Measurements from ENCODE around the gene FOXP4. TPM values are rescaled to one million over a fixed set of nuclear protein-coding genes. Genes with fewer than 3 reads are reported as not detected.

Gene FOXP4
- total RNA-seq, 1 donor from 2014 or later, result 9.7 TPM

DNA sequence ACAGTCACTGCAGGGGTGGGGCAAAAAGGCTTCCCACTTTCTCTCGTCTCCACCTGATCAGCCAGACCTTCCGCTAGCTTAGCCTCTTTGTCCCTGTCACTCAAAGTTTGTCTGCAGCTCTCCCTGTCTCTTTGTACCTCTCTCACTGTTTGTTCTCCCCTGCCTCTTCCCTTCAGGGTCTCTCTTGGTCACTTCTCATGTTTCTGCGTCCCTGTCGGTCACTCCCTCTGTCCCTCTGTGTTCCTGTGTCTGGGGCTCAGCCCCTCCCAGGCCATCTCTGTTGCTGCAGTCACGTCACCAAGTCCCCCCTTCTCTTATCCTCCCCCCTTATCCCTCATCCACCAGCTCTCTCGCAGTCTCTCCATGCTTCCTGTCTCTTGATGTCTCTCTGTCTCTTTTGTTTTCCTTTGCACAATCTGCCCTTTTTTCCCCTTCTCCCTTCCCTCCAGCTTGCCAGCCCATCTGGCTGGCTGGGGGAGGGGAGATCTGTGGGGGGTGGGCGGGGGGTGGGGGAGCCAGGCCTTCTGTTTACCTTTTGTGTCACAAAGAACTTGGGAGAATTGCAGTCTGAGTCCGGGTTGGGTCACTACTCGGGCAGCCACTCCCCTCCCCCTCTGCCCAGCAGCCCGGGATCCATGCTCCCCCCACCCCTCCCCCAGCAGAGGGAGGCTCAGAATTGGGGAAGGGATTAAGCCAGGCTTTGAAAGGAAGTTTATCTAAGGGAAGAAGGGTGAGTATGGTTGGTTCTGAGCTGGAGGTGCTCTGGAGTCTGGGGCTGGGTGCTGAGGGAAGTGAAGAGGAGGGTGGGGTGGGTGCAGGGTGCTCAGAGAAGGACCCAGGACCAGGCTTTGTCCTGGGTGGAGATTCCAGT lies 32.3 kb downstream of the FOXP4 start:
- Mint-ChIP-seq H3K4me1 (ENCODE audit: low read depth) (no peaks in the 10 kb centered on the region), H3K27me3 (ENCODE audit: low read depth) (no peaks in the 10 kb centered on the region), H3K27ac (no peak overlapping the region), H3K36me3 (ENCODE audit: low read depth) (no peaks in the 10 kb centered on the region), H3K4me3 (ENCODE audit: low read depth) (no peak overlapping the region), H3K9me3 (no peaks in the 10 kb centered on the region)
- no peak for DNase-seq (ENCODE audit: low spot score)
- intact Hi-C loops (cut with micrococcal nuclease), result no loop called here

DNA sequence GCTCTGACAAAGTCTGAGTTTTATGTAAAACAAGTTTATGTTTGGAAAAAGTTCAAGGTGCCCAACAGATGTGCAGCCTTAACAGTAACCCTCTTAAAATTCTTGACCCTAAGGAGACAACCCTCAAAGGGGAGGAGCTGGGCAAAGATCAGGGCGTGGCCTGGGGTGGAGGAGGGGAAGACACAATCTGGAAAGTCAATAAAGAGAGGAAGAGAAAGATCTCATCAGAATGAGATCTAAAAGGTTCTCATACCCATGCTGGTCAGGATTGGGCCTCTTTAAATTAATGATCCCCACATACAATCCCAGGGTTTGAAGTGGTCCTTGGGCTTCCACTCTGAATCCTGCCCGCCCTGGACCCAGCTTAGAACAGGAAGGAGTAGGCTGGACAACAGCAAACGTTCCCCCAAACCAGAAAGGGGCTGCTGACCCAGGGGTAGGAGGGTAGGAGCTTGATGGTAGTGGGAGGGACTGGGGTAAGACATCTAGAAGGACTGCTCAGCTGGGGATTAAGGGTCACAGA lies 33.0 kb downstream of the FOXP4 start:
- no peaks in the 10 kb centered on the region for H3K4me1 Mint-ChIP-seq (ENCODE audit: low read depth)
- H3K27ac Mint-ChIP-seq, result no peak overlapping the region
- intact Hi-C loops (cut with micrococcal nuclease), result no loop called here
- DNase-seq (ENCODE audit: low spot score), result no peak
- H3K9me3 Mint-ChIP-seq, result no peaks in the 10 kb centered on the region
- H3K36me3 Mint-ChIP-seq (ENCODE audit: low read depth), result no peaks in the 10 kb centered on the region
- H3K4me3 Mint-ChIP-seq (ENCODE audit: low read depth), result no peak overlapping the region
- H3K27me3 Mint-ChIP-seq (ENCODE audit: low read depth), result no peaks in the 10 kb centered on the region

DNA sequence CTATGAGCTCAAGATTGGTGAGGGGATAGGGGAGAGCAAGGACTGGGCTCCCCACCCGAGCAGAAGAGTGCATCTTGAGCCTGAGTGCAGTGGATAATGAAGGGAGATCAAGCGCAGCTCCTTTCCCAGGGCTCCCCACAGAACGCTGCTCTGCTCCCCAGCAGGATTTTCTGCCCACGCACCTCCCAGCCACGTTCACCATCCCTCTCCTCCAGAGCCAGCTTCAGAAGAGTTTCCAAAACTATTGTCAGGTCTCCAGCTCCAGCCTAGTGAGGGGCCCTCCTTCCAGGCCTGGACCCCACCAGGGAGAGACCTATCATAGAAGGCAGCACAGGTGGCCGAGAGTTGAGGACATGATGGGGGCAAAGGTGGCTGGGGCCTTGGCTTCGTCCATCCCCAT lies 34.5 kb downstream of the FOXP4 start:
- no peak for DNase-seq (ENCODE audit: low spot score)
- no peaks in the 10 kb centered on the region for H3K27me3 Mint-ChIP-seq (ENCODE audit: low read depth)
- no peaks in the 10 kb centered on the region for H3K36me3 Mint-ChIP-seq (ENCODE audit: low read depth)
- intact Hi-C loops (cut with micrococcal nuclease), result no loop called here
- H3K4me3 Mint-ChIP-seq (ENCODE audit: low read depth), result no peak overlapping the region
- H3K4me1 Mint-ChIP-seq (ENCODE audit: low read depth), result no peaks in the 10 kb centered on the region
- H3K9me3 Mint-ChIP-seq, result no peaks in the 10 kb centered on the region
- H3K27ac Mint-ChIP-seq, result no peak overlapping the region

DNA sequence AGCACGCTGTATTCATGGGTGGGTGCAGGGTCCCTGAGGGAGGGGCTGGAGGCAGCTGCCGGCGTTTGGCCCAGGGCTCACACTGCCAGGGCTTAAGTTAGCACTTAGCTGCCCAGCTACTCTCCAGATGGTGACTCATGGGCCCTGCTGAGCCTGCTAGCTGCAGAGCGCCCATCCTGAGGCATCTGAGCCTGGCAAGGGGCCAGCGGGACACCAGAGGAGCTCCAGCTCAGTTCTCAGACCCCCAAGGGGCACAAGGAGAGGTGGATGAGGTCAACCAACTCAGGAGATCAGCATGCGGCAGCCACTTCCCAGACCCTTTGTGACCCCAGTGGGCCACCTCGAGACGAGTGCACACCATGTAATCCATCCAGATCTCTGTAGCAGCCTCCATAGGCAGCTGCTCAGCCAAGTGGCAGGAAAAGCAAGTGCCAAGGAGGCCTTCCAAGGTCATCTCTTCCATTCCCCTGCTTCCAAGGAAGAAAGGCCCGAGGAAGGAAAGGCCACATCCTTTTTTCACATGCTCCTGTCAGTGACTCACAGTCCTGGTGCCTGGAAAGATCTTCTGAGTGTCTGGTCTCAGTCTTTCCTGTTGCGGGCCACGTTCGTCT lies 35.3 kb downstream of the FOXP4 start:
- Mint-ChIP-seq H3K4me3 (ENCODE audit: low read depth) (no peak overlapping the region), H3K36me3 (ENCODE audit: low read depth) (no peaks in the 10 kb centered on the region), H3K9me3 (no peaks in the 10 kb centered on the region), H3K4me1 (ENCODE audit: low read depth) (no peaks in the 10 kb centered on the region), H3K27ac (no peak overlapping the region), H3K27me3 (ENCODE audit: low read depth) (no peaks in the 10 kb centered on the region)
- no peak for DNase-seq (ENCODE audit: low spot score)
- intact Hi-C loops (cut with micrococcal nuclease), result no loop called here

DNA sequence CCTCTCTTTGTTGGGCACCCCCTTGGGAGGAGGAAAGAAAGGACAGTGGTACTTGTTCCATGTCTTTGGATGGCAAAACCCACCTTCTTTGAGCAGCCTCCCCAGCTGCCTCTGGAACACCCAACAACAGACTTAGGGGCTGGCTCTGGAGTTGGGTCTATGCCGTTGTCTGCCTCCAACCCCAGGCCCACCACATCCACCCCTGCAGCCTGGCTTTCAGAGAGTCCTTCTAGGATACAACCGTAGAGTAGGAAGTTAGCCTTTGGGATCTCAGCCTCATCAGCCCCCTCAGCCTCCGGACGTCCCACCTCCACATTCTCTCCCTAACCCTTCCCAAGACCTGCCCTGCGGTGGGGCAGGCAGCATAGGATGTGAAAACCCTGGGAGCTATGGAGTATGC lies 36.4 kb downstream of the FOXP4 start:
- no peaks in the 10 kb centered on the region for H3K36me3 Mint-ChIP-seq (ENCODE audit: low read depth)
- H3K9me3 Mint-ChIP-seq, result no peaks in the 10 kb centered on the region
- H3K27ac Mint-ChIP-seq, result no peak overlapping the region
- DNase-seq (ENCODE audit: low spot score), result no peak
- intact Hi-C loops (cut with micrococcal nuclease), result no loop called here
- H3K4me1 Mint-ChIP-seq (ENCODE audit: low read depth), result no peaks in the 10 kb centered on the region
- no peak overlapping the region for H3K4me3 Mint-ChIP-seq (ENCODE audit: low read depth)
- no peaks in the 10 kb centered on the region for H3K27me3 Mint-ChIP-seq (ENCODE audit: low read depth)

DNA sequence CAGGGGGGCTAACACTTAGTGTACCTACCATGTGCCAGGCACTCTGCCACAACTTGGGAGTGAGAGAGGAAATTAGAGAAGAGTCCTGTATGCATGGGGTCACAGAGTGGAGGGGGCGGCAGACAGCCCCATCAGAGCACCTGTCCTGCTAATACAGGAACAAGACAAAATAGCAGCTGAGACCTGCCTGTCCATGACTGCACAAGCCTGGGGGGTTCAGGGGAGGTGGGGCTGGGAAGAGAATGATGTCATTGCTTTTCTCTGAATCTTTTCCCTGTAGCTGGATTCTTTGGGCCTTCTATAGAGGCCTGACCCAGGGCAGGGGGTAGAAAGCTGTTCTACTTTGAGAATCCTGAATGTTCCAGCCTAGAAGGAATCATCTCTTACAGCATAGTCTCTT lies 37.4 kb downstream of the FOXP4 start:
- DNase-seq (ENCODE audit: low spot score), result no peak
- H3K4me3 Mint-ChIP-seq (ENCODE audit: low read depth), result no peak overlapping the region
- H3K9me3 Mint-ChIP-seq, result no peaks in the 10 kb centered on the region
- no peak overlapping the region for H3K27ac Mint-ChIP-seq
- no peaks in the 10 kb centered on the region for H3K36me3 Mint-ChIP-seq (ENCODE audit: low read depth)
- no peaks in the 10 kb centered on the region for H3K27me3 Mint-ChIP-seq (ENCODE audit: low read depth)
- intact Hi-C loops (cut with micrococcal nuclease), result no loop called here
- no peaks in the 10 kb centered on the region for H3K4me1 Mint-ChIP-seq (ENCODE audit: low read depth)

DNA sequence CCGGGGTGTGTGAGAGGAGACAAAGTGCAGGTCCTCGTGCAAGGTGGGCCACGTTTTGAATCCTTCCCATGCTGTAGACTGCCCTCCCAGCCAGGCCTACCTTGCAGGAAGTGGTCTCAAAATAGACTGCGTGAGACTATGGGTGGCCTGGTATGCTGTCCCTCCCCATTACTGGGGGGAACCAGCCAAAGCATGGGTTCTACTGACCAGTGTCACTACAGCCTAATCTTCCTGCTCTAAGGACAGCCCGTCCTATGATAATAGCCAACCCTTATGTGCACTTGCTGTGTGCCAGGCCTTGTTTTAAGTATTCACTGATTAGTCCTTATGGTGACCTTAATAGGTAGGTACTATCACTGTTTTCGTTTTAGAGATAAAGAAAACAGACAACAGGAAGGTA lies 38.0 kb downstream of the FOXP4 start:
- Mint-ChIP-seq H3K4me1 (ENCODE audit: low read depth) (no peaks in the 10 kb centered on the region), H3K9me3 (no peaks in the 10 kb centered on the region), H3K27me3 (ENCODE audit: low read depth) (no peaks in the 10 kb centered on the region), H3K36me3 (ENCODE audit: low read depth) (no peaks in the 10 kb centered on the region), H3K27ac (no peak overlapping the region), H3K4me3 (ENCODE audit: low read depth) (no peak overlapping the region)
- DNase-seq (ENCODE audit: low spot score), result no peak
- intact Hi-C loops (cut with micrococcal nuclease), result no loop called here

DNA sequence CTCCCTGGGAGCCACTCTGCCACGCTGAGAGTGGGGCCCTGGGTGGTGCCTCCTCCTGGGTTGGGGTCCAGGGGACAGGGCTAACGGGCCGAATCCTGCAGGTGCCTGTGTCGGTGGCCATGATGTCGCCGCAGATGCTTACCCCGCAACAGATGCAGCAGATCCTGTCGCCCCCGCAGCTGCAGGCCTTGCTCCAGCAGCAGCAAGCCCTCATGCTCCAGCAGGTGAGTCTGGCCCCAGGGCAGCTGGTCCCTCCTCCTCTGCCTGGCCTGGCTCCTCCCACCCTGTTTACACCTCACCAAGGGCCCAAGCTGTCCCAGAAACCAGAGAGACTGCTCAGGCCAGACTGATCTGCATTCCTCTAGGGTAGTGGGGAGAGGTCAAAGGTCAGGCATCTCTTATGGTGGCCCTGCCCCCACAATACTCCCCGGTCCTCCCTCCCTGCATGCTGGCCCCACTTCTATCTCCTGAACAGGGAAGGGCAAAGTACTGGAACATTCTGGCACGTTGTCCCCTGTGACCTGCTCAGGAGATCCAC lies 38.6 kb downstream of the FOXP4 start:
- DNase-seq (ENCODE audit: low spot score), result no peak
- H3K4me3 Mint-ChIP-seq (ENCODE audit: low read depth), result no peak overlapping the region

DNA sequence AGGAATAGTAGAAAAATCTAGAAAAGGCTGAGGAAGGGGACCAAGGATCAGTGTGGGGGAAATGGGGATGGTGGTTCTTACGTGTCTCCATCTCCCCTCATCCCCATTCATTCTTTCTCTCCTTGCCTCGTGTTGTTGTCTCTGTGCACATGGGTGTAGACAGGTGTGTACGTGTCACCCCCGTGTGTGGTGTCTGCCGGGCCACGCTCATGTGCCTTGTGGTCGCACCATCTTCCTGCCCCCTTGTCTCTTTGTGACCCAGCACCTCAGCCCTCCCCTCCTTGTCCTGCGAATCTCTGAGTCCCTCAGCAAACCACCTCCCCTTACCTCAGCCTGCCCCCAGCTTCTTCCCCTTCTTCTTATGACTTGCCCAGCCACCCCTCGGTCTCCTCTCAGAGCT lies 39.4 kb downstream of the FOXP4 start:
- DNase-seq (ENCODE audit: low spot score), result no peak
- H3K36me3 Mint-ChIP-seq (ENCODE audit: low read depth), result no peaks in the 10 kb centered on the region
- no peak overlapping the region for H3K27ac Mint-ChIP-seq
- H3K4me1 Mint-ChIP-seq (ENCODE audit: low read depth), result no peaks in the 10 kb centered on the region
- H3K4me3 Mint-ChIP-seq (ENCODE audit: low read depth), result no peak overlapping the region
- intact Hi-C loops (cut with micrococcal nuclease), result no loop called here
- H3K27me3 Mint-ChIP-seq (ENCODE audit: low read depth), result no peaks in the 10 kb centered on the region
- H3K9me3 Mint-ChIP-seq, result no peaks in the 10 kb centered on the region

More for the DNA sequence above, 38.6 kb downstream of the FOXP4 start:
- Mint-ChIP-seq H3K27me3 (ENCODE audit: low read depth) (no peaks in the 10 kb centered on the region), H3K4me1 (ENCODE audit: low read depth) (no peaks in the 10 kb centered on the region), H3K36me3 (ENCODE audit: low read depth) (no peaks in the 10 kb centered on the region), H3K9me3 (no peaks in the 10 kb centered on the region), H3K27ac (no peak overlapping the region)
- intact Hi-C loops (cut with micrococcal nuclease), result no loop called here

DNA sequence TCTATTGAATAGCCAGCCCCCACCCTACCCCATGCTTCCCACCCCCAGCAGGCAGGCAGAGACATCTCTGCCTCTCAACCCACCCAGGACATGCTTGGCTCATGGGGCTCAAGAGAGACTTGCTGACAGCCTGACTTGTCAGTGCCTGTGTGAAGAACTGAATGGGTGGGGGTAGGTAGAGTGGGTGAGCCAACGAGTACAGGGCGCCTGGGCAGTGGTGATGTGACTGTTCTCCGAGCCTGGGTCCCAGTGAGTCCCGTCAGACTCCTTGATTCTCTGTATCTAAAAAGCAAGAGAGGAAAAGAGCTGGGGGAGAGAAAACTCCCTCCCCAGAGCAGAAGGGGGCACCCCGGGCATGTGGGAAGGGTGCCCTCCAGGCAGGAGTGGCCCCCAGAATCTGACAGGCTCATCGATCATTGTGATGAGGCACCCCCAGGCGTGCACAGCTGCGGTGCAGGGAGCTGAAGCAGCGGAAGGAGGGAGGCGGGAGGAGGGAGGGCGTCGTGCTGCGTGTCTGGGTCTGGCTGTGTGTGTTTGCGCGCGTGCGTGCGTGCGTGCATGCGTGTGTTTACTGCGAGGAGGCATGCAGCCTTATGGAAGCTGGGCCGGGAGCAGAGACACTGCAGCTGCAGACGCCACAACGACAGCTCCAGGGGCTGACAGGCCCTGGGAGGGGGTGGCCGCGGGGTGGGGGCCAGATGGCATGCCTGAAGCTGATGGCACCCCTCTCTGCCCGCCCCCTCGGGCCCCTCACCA lies 40.2 kb downstream of the FOXP4 start:
- Mint-ChIP-seq H3K27me3 (ENCODE audit: low read depth) (no peaks in the 10 kb centered on the region), H3K9me3 (no peaks in the 10 kb centered on the region), H3K36me3 (ENCODE audit: low read depth) (no peaks in the 10 kb centered on the region), H3K4me3 (ENCODE audit: low read depth) (no peak overlapping the region), H3K27ac (no peak overlapping the region), H3K4me1 (ENCODE audit: low read depth) (no peaks in the 10 kb centered on the region)
- no peak for DNase-seq (ENCODE audit: low spot score)
- intact Hi-C loops (cut with micrococcal nuclease), result no loop called here

DNA sequence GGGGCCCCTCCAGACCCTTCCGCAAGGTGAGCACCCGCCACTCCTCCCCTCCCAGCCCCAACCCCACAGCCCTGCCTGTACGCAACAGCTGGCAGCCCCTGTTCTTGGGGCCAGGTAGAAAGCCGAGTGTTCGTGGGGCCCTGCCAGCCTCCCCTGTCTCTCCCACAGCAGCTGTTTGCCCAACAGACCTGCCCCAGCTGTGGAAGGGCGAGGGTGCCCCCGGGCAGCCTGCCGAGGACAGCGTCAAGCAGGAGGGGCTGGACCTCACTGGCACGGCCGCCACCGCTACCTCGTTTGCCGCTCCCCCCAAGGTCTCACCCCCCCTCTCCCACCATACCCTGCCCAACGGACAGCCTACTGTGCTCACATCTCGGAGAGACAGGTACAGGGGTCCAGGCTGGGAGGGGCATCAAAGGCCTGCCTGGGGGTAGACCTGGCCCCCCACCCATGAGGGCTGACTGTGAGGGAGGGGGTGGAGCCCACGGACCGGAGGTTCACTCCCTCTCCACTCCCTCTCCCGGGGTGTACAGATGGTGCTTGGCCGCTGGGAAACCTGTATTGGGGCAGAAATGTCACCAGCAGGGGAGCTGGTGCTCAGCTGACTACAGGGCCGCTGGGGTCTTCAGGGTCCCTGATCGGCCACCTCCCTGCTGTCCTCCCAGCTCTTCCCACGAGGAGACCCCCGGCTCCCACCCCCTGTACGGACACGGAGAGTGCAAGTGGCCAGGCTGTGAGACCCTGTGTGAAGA lies 41.1 kb downstream of the FOXP4 start:
- peaks cover 1% of the 10 kb centered on the region for H3K4me1 Mint-ChIP-seq (ENCODE audit: low read depth)
- H3K4me3 Mint-ChIP-seq (ENCODE audit: low read depth), result no peak overlapping the region
- intact Hi-C loops (cut with micrococcal nuclease), result no loop called here
- H3K9me3 Mint-ChIP-seq, result no peaks in the 10 kb centered on the region
- H3K36me3 Mint-ChIP-seq (ENCODE audit: low read depth), result no peaks in the 10 kb centered on the region
- H3K27ac Mint-ChIP-seq, result no peak overlapping the region
- no peak for DNase-seq (ENCODE audit: low spot score)
- no peaks in the 10 kb centered on the region for H3K27me3 Mint-ChIP-seq (ENCODE audit: low read depth)

DNA sequence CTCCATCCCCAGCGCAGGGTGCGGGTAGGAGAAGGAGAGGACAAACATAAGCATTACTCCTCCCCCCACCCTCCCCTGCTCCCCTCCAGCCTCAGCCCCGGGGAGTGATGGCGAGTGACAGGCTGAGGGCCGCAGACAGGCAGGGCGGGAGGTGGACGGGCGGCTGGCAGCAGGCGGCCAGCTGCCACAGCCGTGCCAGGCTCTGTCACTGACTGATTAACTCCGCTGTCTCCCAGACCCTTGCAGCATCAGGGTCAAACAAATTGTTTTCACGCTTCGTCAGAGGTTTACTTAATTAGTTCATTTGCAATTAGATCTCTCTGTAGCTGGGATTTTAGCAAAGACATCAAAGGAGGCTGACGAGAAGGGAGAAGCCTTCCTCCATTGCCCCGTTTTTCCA lies 41.9 kb downstream of the FOXP4 start:
- peaks cover 1% of the 10 kb centered on the region for H3K4me1 Mint-ChIP-seq (ENCODE audit: low read depth)
- DNase-seq (ENCODE audit: low spot score), result no peak
- no peaks in the 10 kb centered on the region for H3K9me3 Mint-ChIP-seq
- no peaks in the 10 kb centered on the region for H3K27me3 Mint-ChIP-seq (ENCODE audit: low read depth)
- H3K27ac Mint-ChIP-seq, result no peak overlapping the region
- intact Hi-C loops (cut with micrococcal nuclease), result no loop called here
- H3K36me3 Mint-ChIP-seq (ENCODE audit: low read depth), result no peaks in the 10 kb centered on the region
- no peak overlapping the region for H3K4me3 Mint-ChIP-seq (ENCODE audit: low read depth)
